Suppressor macrophage treated with lipopolysaccharide for 1 hour (primary cell): ENCODE measurements around the gene FCER2.

Experiments used
- DNase-seq, 3 donors: peaks; one replicate each; pipeline ENCODE4 v3.0.0-alpha.2; 2020 to 2022

Gene FCER2

GRCh38 chr19:7676376-7676775 is 25.6 kb downstream of the FCER2 start:
- DNase-seq, result peak; percentile 57 to 64 (median 58)

GRCh38 chr19:7674010-7675005 is 27.6 kb downstream of the FCER2 start:
- peak; percentile 88 to 93 (median 91) for DNase-seq

DNA sequence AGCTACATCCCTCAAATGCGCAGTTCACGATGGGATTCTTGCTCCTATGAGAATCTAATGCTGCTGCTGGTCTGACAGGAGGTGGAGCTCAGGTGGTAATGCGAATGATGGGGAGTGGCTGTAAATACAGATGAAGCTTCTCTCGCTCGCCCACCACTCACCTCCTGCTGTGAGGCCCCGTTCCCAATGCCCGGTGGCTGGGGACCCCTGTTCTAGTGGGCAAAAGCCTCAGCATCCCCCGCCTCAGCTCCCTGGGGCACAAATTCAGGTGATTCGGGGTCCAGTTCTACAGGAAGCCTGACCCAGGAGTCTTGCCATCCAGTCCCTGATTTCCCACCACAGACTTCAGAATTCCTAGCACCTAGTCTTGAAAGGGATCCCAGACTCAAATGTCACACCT is 29.4 kb downstream of the FCER2 start:
- DNase-seq, result no peak

DNA sequence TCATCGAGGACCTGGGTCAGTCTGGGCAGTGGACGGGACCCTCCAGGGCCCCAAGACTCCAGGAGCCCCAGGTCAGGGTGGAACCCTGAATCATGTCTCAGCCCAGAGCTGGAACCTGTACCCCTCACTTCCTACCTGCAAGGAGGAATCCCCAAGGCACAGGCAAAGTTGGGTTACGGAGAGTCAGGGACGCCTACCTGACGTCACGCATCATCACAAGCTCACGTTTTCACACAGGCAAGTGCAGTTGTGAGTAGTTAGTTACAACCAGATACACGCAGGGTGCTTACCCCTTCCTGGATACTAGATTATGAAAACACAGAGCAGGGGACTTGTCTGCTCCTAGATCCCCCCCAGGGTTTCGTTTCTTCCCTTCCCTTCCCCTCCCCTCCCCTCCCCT is 31.1 kb downstream of the FCER2 start:
- DNase-seq, result no peak

- peak; percentile 29 to 67 (median 54) for DNase-seq
Observed at GRCh38 chr19:7670150-7670783, 31.7 kb downstream of the FCER2 start.

DNA sequence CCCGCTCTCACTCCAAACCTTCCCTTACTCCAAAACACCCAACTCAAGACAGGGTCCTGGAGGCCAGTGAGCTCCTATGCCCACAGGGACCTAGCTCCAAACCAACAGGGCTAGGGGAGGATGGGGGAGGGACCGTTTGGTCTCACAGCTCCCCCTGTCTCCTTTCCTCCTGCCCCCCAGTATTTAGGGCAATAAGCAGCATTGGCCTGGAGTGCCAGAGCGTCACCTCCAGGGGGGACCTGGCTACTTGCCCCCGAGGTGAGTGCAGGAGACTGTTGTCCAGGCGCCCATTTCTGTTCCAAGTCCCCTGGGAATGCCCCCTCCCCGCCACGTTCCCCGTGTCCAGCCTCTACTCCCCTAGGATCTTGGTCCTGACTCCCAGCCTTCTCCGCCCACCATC is 32.3 kb downstream of the FCER2 start:
- no peak for DNase-seq

DNA sequence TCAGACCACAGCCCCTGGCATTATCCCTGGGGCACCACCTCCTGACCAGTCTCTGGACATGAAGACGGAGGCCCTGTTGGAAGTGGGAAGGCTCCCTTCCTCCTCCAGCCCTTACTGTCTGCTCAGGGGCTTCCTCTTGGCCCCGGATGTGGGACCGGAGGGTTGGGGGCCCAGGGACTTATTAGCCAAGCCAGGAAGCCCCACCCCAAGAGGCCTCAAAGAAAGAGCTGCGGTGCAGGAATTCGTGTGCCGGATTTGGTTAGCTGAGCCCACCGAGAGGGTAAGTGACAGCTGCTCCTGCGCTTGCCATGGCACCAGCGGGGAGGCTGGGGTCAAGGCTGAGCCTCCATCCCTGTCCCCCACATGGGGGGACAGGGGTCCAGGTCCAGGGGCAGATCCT is 33.1 kb downstream of the FCER2 start, which contains the start of gene RETN:
TSS of gene RETN (plus strand) at position 208 of the 400 bp plus-strand sequence. CDS start 278 bp downstream, outside the sequence.
- DNase-seq, result no peak

DNA sequence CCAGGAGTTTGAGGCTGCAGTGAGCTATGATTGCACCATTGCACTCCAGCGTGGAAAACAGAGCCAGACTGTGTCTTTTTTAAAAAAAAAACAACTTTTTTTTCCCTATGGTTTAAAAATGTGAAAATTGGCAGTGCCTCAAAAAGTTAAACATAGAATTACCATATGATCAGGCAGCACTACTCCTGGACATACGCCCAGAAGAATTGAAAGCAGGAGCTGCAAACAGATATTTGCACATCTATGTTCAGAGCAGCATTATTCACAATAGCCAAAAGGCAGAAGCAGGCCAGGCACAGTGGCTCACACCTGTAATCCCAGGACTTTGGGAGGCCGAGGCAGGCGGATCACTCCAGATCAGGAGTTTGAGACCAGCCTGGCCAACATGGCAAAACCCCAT is 36.9 kb downstream of the FCER2 start:
- DNase-seq, result no peak

DNA sequence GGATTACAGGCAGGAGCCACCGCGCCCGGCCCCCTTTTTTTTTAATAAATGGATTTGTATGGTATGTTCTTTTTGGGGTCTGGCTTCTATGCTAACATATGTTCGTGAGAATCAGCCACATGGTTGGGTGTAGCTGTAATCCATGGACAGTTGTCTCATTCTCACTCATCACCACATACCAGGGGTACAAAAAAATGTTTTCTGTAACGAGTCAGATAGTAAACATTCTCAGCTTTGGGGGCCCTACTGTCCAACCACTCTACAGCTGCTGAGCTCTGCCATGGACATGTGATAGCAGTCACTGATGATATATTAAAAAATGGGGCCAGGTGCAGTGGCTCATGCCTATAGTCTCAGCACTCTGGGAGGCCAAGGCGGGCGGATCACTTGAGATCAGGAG is 38.2 kb downstream of the FCER2 start:
- no peak for DNase-seq

DNA sequence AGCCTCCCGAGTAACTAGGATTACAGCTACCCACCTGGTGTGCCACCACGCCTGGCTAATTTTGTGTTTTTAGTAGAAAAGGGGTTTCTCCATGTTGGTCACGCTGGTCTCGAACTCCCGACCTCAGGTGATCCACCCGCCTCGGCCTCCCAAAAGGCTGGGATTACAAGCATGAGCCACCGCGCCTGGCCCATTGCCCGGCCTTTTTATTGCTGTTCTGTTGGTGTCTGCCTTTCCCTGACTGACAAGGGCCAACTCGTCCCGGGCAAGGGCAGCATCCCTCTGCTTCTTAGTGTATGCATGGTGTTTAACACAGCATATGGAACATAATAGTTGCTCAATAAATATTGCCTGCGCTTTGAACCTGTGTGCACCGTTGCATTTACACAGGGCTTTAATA is 39.3 kb downstream of the FCER2 start:
- DNase-seq, result no peak

DNA sequence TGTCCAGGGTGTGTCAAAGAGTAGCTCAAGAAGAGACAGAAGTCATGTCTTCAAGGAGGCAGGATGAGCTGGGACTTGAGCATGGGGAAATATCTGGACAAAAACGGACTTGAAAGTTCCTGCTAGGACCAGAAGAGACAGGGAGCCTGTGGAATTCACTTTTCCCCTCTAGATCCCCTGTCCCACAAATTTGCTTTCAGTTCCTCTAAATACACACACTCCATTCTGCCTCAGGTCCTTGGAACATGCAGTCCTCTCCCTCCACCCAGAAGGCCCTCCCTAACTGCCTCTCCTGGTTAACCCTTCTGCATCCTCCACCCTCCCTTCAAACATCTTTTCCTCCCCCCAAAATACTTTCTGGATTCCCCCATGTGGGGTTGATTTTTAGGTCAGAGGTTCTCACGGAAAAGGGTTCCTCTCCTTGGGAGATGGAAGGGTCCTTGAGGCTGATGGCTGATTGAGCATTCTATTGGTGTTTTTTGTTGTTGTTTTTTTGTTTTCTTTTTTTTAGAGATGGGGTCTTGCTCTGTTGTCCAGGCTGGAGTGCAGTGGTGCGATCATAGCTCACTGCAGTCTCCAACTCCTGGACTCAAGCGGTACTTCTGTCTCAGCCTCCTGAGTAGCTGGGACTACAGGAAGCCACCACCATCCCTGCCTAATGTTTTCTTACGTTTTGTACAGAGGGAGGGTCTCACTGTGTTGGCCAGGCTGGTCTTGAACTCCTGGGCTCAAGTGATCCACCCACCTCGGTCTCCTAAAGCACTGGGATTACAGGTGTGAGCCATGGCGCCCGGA is 40.0 kb downstream of the FCER2 start:
- peak; percentile 35 to 52 (median 44) for DNase-seq

GRCh38 chr19:7658219-7658686 is 43.7 kb downstream of the FCER2 start:
- peak; percentile 36 to 68 (median 59) for DNase-seq

- peak; percentile 91 to 95 (median 95) for DNase-seq
Observed at GRCh38 chr19:7657131-7657751, 44.7 kb downstream of the FCER2 start.

DNA sequence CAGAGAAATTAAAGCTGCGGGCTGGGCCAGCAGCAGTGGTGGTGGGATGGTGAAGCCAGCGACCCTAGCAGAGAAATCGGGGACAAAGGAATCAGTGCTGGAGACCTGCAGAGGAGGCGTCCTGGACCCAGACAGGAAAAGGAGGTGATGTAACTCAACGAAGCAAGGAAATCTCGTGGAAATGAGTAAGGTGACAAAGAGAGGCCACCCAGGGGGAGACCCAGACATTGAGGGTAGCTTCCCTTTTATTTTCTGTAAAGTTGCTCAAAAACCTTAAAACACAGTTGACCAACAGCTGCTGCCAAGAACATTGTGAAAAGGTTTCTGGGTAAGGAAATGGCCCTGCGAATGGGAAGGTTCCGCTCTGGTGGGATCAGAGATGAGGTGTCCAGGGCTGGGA is 46.4 kb downstream of the FCER2 start:
- DNase-seq, result peak; percentile 84 to 93 (median 90)

GRCh38 chr19:7654401-7654800 is 47.5 kb downstream of the FCER2 start:
- no peak for DNase-seq

DNA sequence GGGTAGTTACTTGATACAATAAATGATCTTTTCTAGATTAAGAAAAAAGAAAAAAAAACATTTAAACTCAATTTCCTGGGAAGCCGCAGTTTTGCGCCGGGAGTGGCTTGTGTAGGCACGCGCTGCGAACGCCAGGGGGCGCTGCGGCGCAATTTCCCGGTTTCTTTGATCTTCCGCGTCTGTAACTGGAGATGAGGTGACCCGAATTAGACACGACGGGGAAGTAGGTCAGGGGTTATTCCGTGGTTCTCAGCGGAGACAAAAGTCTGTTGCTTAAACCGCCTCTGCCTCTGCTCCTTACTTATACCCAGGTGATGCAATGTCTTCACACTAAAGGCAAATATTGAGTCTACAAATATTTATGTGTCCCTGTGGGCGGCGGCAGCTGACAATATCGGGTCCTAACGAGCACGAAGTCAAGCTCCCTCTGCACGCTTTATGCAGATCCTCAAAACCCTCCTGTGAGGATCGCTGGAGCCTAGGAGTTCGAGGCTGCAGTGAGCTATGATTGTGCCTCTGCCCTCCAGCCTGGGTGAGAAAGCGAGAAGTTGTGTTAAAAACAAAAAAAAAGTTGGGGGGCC is 49.8 kb downstream of the FCER2 start:
- peak; percentile 94 to 96 (median 95) for DNase-seq

- no peak for DNase-seq
Observed at GRCh38 chr19:7650148-7650547, 51.8 kb downstream of the FCER2 start.

DNA sequence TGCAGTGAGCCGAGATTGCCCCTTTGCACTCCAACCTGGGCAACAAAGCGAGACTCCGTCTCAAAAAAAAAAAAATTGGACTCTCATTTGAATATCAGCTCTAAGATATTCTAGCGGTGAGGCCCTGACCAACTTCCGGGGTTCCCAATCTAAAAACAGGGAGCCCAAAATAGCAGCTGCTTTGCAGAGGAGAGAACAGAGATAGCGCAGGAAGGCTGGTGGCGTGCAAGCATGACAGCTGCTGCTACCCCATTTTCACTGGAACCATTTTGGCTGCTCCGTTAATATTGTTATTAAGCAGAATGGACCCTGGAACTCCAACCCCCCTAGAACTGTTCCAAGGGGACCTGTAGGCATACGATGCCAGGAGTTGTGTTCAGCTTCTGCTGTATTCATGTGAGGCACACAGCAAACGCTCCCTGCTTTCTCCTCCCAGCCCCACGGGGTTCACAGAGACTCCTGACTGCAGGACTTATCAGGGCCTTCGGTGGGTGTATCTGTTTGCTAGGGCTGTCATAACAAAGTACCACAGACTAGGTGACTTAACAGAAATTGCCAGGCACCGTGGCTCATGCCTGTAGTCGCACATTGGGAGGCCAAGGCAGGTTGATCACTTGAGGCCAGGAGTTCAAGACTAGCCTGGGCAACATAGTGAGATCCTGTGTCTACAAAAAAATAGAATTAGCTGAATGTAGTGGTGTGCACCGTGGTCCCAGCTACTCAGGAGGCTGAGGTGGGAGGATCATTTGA is 53.5 kb downstream of the FCER2 start:
- DNase-seq, result no peak

- DNase-seq, result no peak
Observed at GRCh38 chr19:7647156-7647555, 54.8 kb downstream of the FCER2 start.

DNA sequence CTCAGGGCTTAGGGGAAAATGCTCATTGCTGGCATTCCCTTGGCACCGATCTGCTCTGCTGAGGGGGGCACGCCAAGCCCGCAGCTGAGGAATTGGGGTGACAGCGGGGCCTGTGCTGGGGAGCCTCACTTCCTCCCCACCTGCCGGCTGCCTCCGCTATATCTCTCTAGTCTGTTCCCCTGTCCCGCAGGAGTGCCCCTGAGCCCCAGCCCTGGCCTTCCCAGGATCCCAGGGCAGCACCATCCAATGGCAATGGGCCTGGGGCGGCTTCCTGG is 55.6 kb downstream of the FCER2 start:
- no peak for DNase-seq

GRCh38 chr19:7645656-7646425 is 56.1 kb downstream of the FCER2 start:
- no peak for DNase-seq
